ENCODE measurements around the gene PCNX1.

The PCNX1 gene

DNA sequence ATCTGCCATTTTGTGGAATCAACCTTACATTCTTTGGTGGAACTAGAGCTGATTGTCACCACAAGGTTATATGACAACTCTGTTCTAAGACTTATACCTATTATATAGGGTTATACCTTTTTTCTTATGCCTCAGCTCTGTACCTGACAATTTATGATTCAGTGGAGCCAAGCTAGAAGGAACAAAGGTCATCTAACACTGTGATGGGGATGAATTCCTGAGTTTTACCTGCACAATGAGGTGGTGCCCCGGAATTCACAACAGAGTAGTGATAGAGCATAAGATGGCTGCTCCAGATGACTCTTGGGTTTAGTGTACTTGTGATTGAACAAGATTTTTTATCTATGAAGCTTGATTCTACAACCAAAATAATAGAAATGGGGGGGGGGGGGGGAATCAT, 207.3 kb downstream of the PCNX1 start:
- TF ChIP-seq POLR2AphosphoS5 (IDR thresholded peaks at IDR 0.05; ENCODE audit: low read depth, low read length): no peak
- TF ChIP-seq REST (IDR thresholded peaks at IDR 0.05; ENCODE audit: insufficient read depth in 1 of 2, low read depth in 2 of 2, low read length in 2 of 2): no peak
- no peak for TF ChIP-seq FOXP2 (optimal IDR thresholded peaks at IDR 0.05; ENCODE audit: borderline replicate concordance, extremely low read depth, extremely low read length, insufficient read depth)
- no peak for TF ChIP-seq TAF1 (IDR thresholded peaks at IDR 0.05; ENCODE audit: borderline replicate concordance, insufficient read depth, low read length)
- TF ChIP-seq SIN3A (IDR thresholded peaks at IDR 0.05; ENCODE audit: borderline replicate concordance, insufficient read depth, low read length): no peak

- TF ChIP-seq REST (IDR thresholded peaks at IDR 0.05; ENCODE audit: insufficient read depth in 1 of 2, low read depth in 2 of 2, low read length in 2 of 2): no peak
- TF ChIP-seq FOXP2 (optimal IDR thresholded peaks at IDR 0.05; ENCODE audit: borderline replicate concordance, extremely low read depth, extremely low read length, insufficient read depth): no peak
- TF ChIP-seq TAF1 (IDR thresholded peaks at IDR 0.05; ENCODE audit: borderline replicate concordance, insufficient read depth, low read length): no peak
- no peak for TF ChIP-seq POLR2AphosphoS5 (IDR thresholded peaks at IDR 0.05; ENCODE audit: low read depth, low read length)
- no peak for TF ChIP-seq SIN3A (IDR thresholded peaks at IDR 0.05; ENCODE audit: borderline replicate concordance, insufficient read depth, low read length)
These were observed 208.0 kb downstream of the PCNX1 start for GRCh38 chr14:71115306-71115705.

DNA sequence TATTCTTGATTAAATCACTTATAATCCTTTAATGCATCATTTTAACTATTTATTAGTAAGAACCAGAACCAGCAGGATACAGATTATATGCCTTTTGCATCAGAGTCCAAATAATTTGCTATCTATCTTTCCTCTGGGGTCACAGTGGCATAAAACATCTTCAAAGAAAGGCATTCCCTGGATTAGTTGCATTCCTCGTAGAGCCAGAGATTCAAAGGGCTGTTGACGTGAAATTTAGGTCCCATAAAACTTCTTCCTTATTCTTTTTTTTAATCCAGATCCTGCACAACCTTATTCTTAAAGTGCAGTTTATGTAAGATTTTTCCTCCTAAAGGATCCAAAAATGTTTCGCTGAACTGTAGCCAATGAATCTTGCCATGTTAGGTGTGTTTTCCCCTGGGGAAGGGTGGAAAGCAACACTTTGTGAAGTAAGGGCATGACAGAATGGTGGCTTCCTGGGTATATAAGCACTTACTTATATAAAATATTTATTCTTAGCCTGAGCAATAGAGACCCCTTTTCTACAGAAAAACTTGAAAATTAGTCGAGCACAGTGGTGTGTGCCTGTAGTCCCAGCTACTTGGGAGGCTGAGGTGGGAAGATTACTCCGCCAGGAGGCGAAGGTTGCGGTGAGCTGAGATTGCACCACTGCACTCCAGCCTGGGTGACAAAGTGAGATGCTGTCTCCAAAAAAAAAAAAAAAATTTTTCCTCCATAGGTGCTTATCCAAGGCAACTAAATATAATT, 208.7 kb downstream of the PCNX1 start:
- TF ChIP-seq TAF1 (IDR thresholded peaks at IDR 0.05; ENCODE audit: borderline replicate concordance, insufficient read depth, low read length) (no peak), POLR2AphosphoS5 (IDR thresholded peaks at IDR 0.05; ENCODE audit: low read depth, low read length) (no peak), REST (IDR thresholded peaks at IDR 0.05; ENCODE audit: insufficient read depth in 1 of 2, low read depth in 2 of 2, low read length in 2 of 2) (no peak), SIN3A (IDR thresholded peaks at IDR 0.05; ENCODE audit: borderline replicate concordance, insufficient read depth, low read length) (no peak)

DNA sequence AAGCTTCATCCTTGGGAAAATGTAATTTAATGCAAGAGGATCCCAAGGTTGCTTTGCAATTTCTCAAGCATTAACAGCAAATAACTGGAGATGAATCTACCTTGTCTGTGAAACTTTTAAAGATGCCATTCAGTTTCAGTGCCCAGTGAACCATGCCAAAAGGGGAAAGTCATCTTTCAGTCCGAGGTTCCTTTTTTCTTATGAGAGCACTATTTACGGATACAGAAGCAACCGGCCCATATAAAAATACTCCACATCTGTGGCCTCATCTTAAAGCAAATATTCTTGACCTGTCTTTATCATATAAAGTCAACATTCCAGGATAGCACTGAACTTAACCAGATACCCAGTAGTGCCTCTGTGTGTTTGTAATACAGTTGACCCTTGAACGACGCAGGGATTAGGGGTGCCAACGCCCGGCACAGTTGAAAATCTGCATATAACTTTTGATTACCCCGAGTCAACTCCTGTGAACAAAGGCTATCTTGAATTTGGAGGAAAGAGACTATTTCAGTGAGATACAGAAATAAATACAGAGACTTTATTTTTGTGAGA, 209.4 kb downstream of the PCNX1 start:
- TF ChIP-seq POLR2AphosphoS5 (IDR thresholded peaks at IDR 0.05; ENCODE audit: low read depth, low read length) (no peak), FOXP2 (optimal IDR thresholded peaks at IDR 0.05; ENCODE audit: borderline replicate concordance, extremely low read depth, extremely low read length, insufficient read depth) (no peak), SIN3A (IDR thresholded peaks at IDR 0.05; ENCODE audit: borderline replicate concordance, insufficient read depth, low read length) (no peak), REST (IDR thresholded peaks at IDR 0.05; ENCODE audit: insufficient read depth in 1 of 2, low read depth in 2 of 2, low read length in 2 of 2) (no peak), TAF1 (IDR thresholded peaks at IDR 0.05; ENCODE audit: borderline replicate concordance, insufficient read depth, low read length) (no peak)

Data from PFSK-1 (cell line).